Heart left ventricle (tissue), 13 donors: ENCODE results near the gene KRTAP5-9.

Experiments used
- POLR2A ChIP-seq, 2 donors: fragments of 450-650 bp; IDR thresholded peaks; one replicate each; pipeline ENCODE4 v1.6.1; 2017; ENCODE audit warnings: antibody characterized with exemption in 2 of 2, mild to moderate bottlenecking in 2 of 2, moderate library complexity in 2 of 2
- TF ChIP-seq, protein P1 (sequence below), 12 donors: fragments of 200-600 bp; sonication (generic) in 4 of 12; IDR thresholded peaks; one replicate each; pipeline versions ENCODE4 v1.5.0 to v1.8.0; 2018 to 2022; ENCODE audit warnings: antibody characterized with exemption in 12 of 12, mild to moderate bottlenecking in 5 of 12
- donor health status: ischemic (EF 13 %, LVEDD 7.1; RV severe dilation, severe dysfunction).
- donor health status: DM: no; HTN: yes; CAD: no.
- donor health status: DM: no; HTN: no; CAD: no.
- donor health status: ischemic (EF 25% LVEDD 6.9; RV normal size, moderate dysfunction).
- donor health status: ischemic (EF 25% LVEDD 5.7; RV mildly dilated, moderate dysfunction).
- donor health status: ischemic (EF 35%, LVEDD 5.7; RV mildly dilated, moderate dysfunction).
- donor health status: nonischemic (EF 11% LVEDD 7.7; RV severe dilation, severe dysfunction).
- donor health status: DM: yes; HTN: yes; CAD: no.
- donor health status: PGD.
- donor health status: ischemic (EF 29% LVEDD 5.4; RV normal size, mild dysfunction).
- donor health status: nonischemic (EF 23%, LVEDD 6.1; RV moderate dilation, normal function).

DNA sequence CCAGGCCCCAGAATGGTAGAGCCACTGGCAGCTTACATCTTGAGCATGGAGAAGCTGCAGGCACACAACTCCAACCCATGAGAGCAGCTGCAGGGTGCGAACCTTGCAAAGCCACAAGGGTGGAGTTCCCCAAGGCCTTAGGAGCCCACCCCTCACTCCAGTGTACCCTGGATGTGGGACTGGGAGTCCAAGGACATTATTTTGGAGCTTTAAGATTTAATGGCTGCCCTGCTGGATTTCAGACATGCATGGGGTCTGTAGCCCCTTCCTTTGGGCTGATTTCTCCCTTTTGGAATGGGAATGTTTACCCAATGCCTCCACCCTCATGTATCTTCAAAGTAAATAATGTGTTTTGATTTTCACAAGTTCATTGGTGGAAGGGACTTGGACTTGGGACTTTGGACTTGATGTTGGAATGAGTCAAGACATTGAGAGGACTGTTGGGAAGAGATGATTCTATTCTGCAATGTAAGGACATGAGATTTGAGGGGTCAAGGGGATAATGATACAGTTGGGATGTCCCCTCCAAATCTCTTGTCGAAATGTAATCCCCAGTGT, 22.2 kb upstream of the KRTAP5-9 start:
- no peak for TF ChIP-seq POLR2A (IDR thresholded peaks at IDR 0.05)
- TF ChIP-seq, protein P1, sequence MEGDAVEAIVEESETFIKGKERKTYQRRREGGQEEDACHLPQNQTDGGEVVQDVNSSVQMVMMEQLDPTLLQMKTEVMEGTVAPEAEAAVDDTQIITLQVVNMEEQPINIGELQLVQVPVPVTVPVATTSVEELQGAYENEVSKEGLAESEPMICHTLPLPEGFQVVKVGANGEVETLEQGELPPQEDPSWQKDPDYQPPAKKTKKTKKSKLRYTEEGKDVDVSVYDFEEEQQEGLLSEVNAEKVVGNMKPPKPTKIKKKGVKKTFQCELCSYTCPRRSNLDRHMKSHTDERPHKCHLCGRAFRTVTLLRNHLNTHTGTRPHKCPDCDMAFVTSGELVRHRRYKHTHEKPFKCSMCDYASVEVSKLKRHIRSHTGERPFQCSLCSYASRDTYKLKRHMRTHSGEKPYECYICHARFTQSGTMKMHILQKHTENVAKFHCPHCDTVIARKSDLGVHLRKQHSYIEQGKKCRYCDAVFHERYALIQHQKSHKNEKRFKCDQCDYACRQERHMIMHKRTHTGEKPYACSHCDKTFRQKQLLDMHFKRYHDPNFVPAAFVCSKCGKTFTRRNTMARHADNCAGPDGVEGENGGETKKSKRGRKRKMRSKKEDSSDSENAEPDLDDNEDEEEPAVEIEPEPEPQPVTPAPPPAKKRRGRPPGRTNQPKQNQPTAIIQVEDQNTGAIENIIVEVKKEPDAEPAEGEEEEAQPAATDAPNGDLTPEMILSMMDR (IDR thresholded peaks at IDR 0.05), result no peak
